HCT116 (cell line): Measurements from ENCODE around the gene ATP13A5. TPM values are rescaled to one million over a fixed set of nuclear protein-coding genes. Genes with fewer than 3 reads are reported as not detected.

Source experiments
- ATAC-seq: fragments of 200-7000 bp; cut with Tn5 transposase; 2 replicates; pipeline ENCODE4 v1.9.1; 2020; ENCODE audit warnings: mild to moderate bottlenecking, moderate library complexity
- BruUV-seq: library from RNA; stranded (reverse); fragments of 400-500 nt; replicated peaks from 2 replicates; lab custom pipeline; 2021; lab: Mats Ljungman, UMichigan
- CTCF ChIA-PET: fragments of 300-600 bp; sonication (Branson Sonifier 250); formaldehyde crosslinking; loops from one replicate; lab custom pipeline; 2021; ENCODE audit warnings: antibody characterized with exemption; lab: Charles Lee
- POLR2A ChIA-PET: fragments of 300-600, 350-600 bp; sonication (Branson Sonifier 250); formaldehyde crosslinking; loops from one replicate; lab custom pipeline; 2021; ENCODE audit warnings: antibody characterized with exemption; lab: Charles Lee
- RAD21 ChIA-PET, 2 experiments: fragments of 300-600 bp; sonication (Branson Sonifier 250); formaldehyde crosslinking; loops; one replicate each; lab custom pipeline; 2023; ENCODE audit warnings: low total read pairs in 2 of 2; ENCODE audit not compliant: uncharacterized antibody in 2 of 2, unreplicated experiment in 2 of 2, low non-redundant PET in 1 of 2; lab: Charles Lee
- DNase-seq: peaks from one replicate; pipeline ENCODE4 v3.0.0-alpha.2; 2010; ENCODE audit warnings: low read depth, low spot score
- H2AFZ ChIP-seq: fragments of 200-600 bp; shearing (Covaris generic), sonication (generic); 2 replicates; pipeline ENCODE4 v1.6.1; 2017; ENCODE audit warnings: low read depth, mixed run types, mixed read lengths, antibody characterized with exemption, low read length; ENCODE audit not compliant: poor library complexity, severe bottlenecking
- H3K27ac ChIP-seq: 2 replicates; pipeline ENCODE4 v1.5.1; 2012; ENCODE audit warnings: low read depth, low read length
- H3K27me3 ChIP-seq: fragments of 200-600 bp; sonication (generic); 2 replicates; pipeline ENCODE4 v1.6.1; 2016; ENCODE audit warnings: mixed run types, low read length, mixed read lengths; ENCODE audit not compliant: insufficient read depth
- H3K36me3 ChIP-seq, 2 experiments: fragments of 200-500 bp in 1 of 2; fragments of 200-600 bp in 1 of 2; sonication (Bioruptor generic) in 1 of 2; sonication (generic) in 1 of 2; 2 replicates each; pipeline versions ENCODE4 v1.5.1 to v1.6.1; 2014 to 2016; ENCODE audit warnings: low read length in 2 of 2, inconsistent platforms in 1 of 2, mixed read lengths in 1 of 2, mixed run types in 1 of 2; ENCODE audit not compliant: insufficient read depth in 2 of 2, control insufficient read depth in 1 of 2
- H3K4me1 ChIP-seq, 2 experiments: fragments of 200-600 bp in 1 of 2; sonication (generic) in 1 of 2; 2 replicates each; pipeline versions ENCODE4 v1.5.1 to v1.6.1; 2012 to 2017; ENCODE audit warnings: low read length in 2 of 2, inconsistent platforms in 1 of 2, mild to moderate bottlenecking in 1 of 2, mixed read lengths in 1 of 2, mixed run types in 1 of 2, moderate library complexity in 1 of 2; ENCODE audit not compliant: insufficient read depth in 2 of 2, control insufficient read depth in 1 of 2
- H3K4me2 ChIP-seq: fragments of 200-600 bp; sonication (generic); 2 replicates; pipeline ENCODE4 v1.6.1; 2017; ENCODE audit warnings: mixed run types, low read length, mixed read lengths
- H3K4me3 ChIP-seq, 2 experiments: fragments of 200-600 bp in 1 of 2; sonication (generic) in 1 of 2; replicated peaks in 1 of 2; 2 replicates each; pipeline ENCODE4 v1.5.1; 2011 to 2016; ENCODE audit warnings: low read length in 2 of 2, control low read depth in 1 of 2, low read depth in 1 of 2, mild to moderate bottlenecking in 1 of 2, mixed read lengths in 1 of 2, mixed run types in 1 of 2
- H3K79me2 ChIP-seq: fragments of 200-600 bp; sonication (generic); 2 replicates; pipeline ENCODE4 v1.6.1; 2017; ENCODE audit warnings: mild to moderate bottlenecking, mixed run types, low read length, moderate library complexity, mixed read lengths; ENCODE audit not compliant: insufficient read depth
- H3K9ac ChIP-seq: fragments of 200-600 bp; sonication (generic); 2 replicates; pipeline ENCODE4 v1.6.1; 2016; ENCODE audit warnings: low read length, mixed read lengths
- H3K9me2 ChIP-seq: fragments of 200-600 bp; sonication (generic), shearing (Covaris generic); 2 replicates; pipeline ENCODE4 v1.6.1; 2017; ENCODE audit warnings: mixed run types, mild to moderate bottlenecking, moderate library complexity; ENCODE audit not compliant: insufficient read depth
- H3K9me3 ChIP-seq, 2 experiments: fragments of 200-500 bp in 1 of 2; fragments of 200-600 bp in 1 of 2; sonication (Bioruptor generic) in 1 of 2; sonication (generic) in 1 of 2; 2 replicates each; pipeline ENCODE4 v1.6.1; 2014 to 2017; ENCODE audit warnings: low read length in 2 of 2, mixed read lengths in 2 of 2, inconsistent platforms in 1 of 2, low read depth in 1 of 2, mild to moderate bottlenecking in 1 of 2, mixed run types in 1 of 2, moderate library complexity in 1 of 2; ENCODE audit not compliant: control insufficient read depth in 1 of 2, insufficient read depth in 1 of 2
- H4K20me1 ChIP-seq: fragments of 200-600 bp; sonication (generic), shearing (Covaris generic); 2 replicates; pipeline ENCODE4 v1.6.1; 2017; ENCODE audit warnings: mixed run types, mild to moderate bottlenecking, moderate library complexity; ENCODE audit not compliant: insufficient read depth
- CBX3 ChIP-seq: IDR thresholded peaks from 2 replicates; pipeline ENCODE4 v1.6.1; 2012; ENCODE audit warnings: low read depth
- CEBPB ChIP-seq: IDR thresholded peaks from 2 replicates; pipeline ENCODE4 v1.6.1; 2012; ENCODE audit warnings: low read depth
- EGR1 ChIP-seq: IDR thresholded peaks from 2 replicates; pipeline ENCODE4 v1.6.1; 2012; ENCODE audit warnings: low read depth
- ELF1 ChIP-seq: IDR thresholded peaks from 2 replicates; pipeline ENCODE4 v1.6.1; 2012; ENCODE audit warnings: low read depth, borderline replicate concordance
- EZH2 ChIP-seq: fragments of 200-600 bp; sonication (generic); IDR thresholded peaks from 2 replicates; pipeline ENCODE4 v1.6.1; 2017; ENCODE audit warnings: antibody characterized with exemption, mixed run types
- EZH2phosphoT487 ChIP-seq: fragments of 200-600 bp; IDR thresholded peaks from 2 replicates; pipeline ENCODE4 v1.6.1; 2018; ENCODE audit warnings: antibody characterized with exemption, borderline replicate concordance
- JUND ChIP-seq: IDR thresholded peaks from 2 replicates; pipeline ENCODE4 v1.6.1; 2012
- MAX ChIP-seq: IDR thresholded peaks from 2 replicates; pipeline ENCODE4 v1.6.1; 2012
- POLR2AphosphoS5 ChIP-seq: IDR thresholded peaks from 2 replicates; pipeline ENCODE4 v1.6.1; 2011; ENCODE audit warnings: mild to moderate bottlenecking, low read depth, low read length, moderate library complexity
- SP1 ChIP-seq: IDR thresholded peaks from 2 replicates; pipeline ENCODE4 v1.6.1; 2012; ENCODE audit warnings: low read depth
- SRF ChIP-seq: IDR thresholded peaks from 2 replicates; pipeline ENCODE4 v1.6.1; 2012; ENCODE audit warnings: low read depth
- ZBTB33 ChIP-seq: IDR thresholded peaks from 2 replicates; pipeline ENCODE4 v1.6.1; 2011; ENCODE audit warnings: mild to moderate bottlenecking, low read length, moderate library complexity; ENCODE audit not compliant: insufficient replicate concordance; ENCODE audit errors: extremely low read depth
- ZFX ChIP-seq: fragments of 450-650 bp; IDR thresholded peaks from 2 replicates; pipeline ENCODE4 v1.6.1; 2017
- ZNF274 ChIP-seq: fragments of 200-500 bp; sonication (Bioruptor generic); IDR thresholded peaks from 2 replicates; pipeline ENCODE4 v1.6.1; 2014; ENCODE audit warnings: mild to moderate bottlenecking, low read depth, low read length, inconsistent platforms
- intact Hi-C: fragments of 100-400 bp; cut with micrococcal nuclease; formaldehyde crosslinking; loops from 2 replicates; pipeline ENCODE4 v1.10.0; 2022
- total RNA-seq: library from RNA; stranded (reverse); gene quantifications from one replicate; pipeline ENCODE4 v1.2.1, GENCODE V29; 2021; ENCODE audit not compliant: unreplicated experiment
- TF ChIP-seq, protein P1 (sequence below): IDR thresholded peaks from 2 replicates; pipeline ENCODE4 v1.6.1; 2012
- TF ChIP-seq, protein P2 (sequence below), 3 experiments: fragments of 200-600 bp in 1 of 3; sonication (generic) in 1 of 3; IDR thresholded peaks in 2 of 3; conservative IDR thresholded peaks in 1 of 3; 2 replicates each; pipeline ENCODE4 v1.5.1; 2012 to 2017; ENCODE audit warnings: low read depth in 2 of 3, low read length in 2 of 3, antibody characterized with exemption in 1 of 3, borderline replicate concordance in 1 of 3, control low read depth in 1 of 3, mild to moderate bottlenecking in 1 of 3, mixed read lengths in 1 of 3, mixed run types in 1 of 3, moderate library complexity in 1 of 3; ENCODE audit not compliant: insufficient read depth in 1 of 3
- TF ChIP-seq, protein P3 (sequence below): IDR thresholded peaks from 2 replicates; pipeline ENCODE4 v1.6.1; 2012; ENCODE audit warnings: low read depth

Gene ATP13A5
- total RNA-seq, 1 experiment from 2014 or later: not detected

- TF ChIP-seq EZH2phosphoT487 (no peak), CEBPB (no peak)
- TF ChIP-seq, protein P1, sequence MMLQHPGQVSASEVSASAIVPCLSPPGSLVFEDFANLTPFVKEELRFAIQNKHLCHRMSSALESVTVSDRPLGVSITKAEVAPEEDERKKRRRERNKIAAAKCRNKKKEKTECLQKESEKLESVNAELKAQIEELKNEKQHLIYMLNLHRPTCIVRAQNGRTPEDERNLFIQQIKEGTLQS: no peak
- TF ChIP-seq, all 23 proteins: peak for 0
Measured at GRCh38 chr3:193237030-193237429, 141.5 kb downstream of the ATP13A5 start (continued).

GRCh38 chr3:193236599-193236998, 142.0 kb downstream of the ATP13A5 start:
- Histone ChIP-seq H3K9ac (no peak overlapping the region), H3K9me2 (no peaks in the 10 kb centered on the region), H3K36me3 (no peaks in the 10 kb centered on the region), H3K27me3 (0 out of 2 replicates have a peak, but pooled peaks cover 8% of the 10 kb centered on the region), H3K4me2 (no peak overlapping the region), H3K27ac (no peak overlapping the region), H2AFZ (no peak overlapping the region), H3K9me3 (no peaks in the 10 kb centered on the region), H3K79me2 (no peaks in the 10 kb centered on the region), H3K4me3 (no peak overlapping the region), H3K4me1 (no peaks in the 10 kb centered on the region), H4K20me1 (no peaks in the 10 kb centered on the region)
- intact Hi-C loops: no loop called here
- ChIA-PET CTCF (no interaction called here), RAD21 (no interaction called here), POLR2A (interaction anchor here (0.6 kb wide), 1 partner anchor 11 kb away, joined by 3 read pairs; no protein-coding TSS in a partner anchor)
- no peak for DNase-seq
- no peak for ATAC-seq
- no TSS peak for BruUV-seq
- TF ChIP-seq, protein P2, sequence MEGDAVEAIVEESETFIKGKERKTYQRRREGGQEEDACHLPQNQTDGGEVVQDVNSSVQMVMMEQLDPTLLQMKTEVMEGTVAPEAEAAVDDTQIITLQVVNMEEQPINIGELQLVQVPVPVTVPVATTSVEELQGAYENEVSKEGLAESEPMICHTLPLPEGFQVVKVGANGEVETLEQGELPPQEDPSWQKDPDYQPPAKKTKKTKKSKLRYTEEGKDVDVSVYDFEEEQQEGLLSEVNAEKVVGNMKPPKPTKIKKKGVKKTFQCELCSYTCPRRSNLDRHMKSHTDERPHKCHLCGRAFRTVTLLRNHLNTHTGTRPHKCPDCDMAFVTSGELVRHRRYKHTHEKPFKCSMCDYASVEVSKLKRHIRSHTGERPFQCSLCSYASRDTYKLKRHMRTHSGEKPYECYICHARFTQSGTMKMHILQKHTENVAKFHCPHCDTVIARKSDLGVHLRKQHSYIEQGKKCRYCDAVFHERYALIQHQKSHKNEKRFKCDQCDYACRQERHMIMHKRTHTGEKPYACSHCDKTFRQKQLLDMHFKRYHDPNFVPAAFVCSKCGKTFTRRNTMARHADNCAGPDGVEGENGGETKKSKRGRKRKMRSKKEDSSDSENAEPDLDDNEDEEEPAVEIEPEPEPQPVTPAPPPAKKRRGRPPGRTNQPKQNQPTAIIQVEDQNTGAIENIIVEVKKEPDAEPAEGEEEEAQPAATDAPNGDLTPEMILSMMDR (IDR thresholded peaks at IDR 0.05 in 2 of 3, conservative IDR thresholded peaks at IDR 0.05 in 1 of 3; ENCODE audit: borderline replicate concordance in 1 of 3, insufficient read depth in 1 of 3, low read depth in 2 of 3, low read length in 2 of 3): no peak
- TF ChIP-seq EGR1 (no peak), ZFX (no peak), CBX3 (no peak), POLR2AphosphoS5 (no peak), JUND (no peak), ELF1 (no peak), ZNF274 (no peak), EZH2 (no peak), SP1 (no peak), MAX (no peak), ZBTB33 (no peak), SRF (no peak), EZH2phosphoT487 (no peak)
- TF ChIP-seq, protein P3, sequence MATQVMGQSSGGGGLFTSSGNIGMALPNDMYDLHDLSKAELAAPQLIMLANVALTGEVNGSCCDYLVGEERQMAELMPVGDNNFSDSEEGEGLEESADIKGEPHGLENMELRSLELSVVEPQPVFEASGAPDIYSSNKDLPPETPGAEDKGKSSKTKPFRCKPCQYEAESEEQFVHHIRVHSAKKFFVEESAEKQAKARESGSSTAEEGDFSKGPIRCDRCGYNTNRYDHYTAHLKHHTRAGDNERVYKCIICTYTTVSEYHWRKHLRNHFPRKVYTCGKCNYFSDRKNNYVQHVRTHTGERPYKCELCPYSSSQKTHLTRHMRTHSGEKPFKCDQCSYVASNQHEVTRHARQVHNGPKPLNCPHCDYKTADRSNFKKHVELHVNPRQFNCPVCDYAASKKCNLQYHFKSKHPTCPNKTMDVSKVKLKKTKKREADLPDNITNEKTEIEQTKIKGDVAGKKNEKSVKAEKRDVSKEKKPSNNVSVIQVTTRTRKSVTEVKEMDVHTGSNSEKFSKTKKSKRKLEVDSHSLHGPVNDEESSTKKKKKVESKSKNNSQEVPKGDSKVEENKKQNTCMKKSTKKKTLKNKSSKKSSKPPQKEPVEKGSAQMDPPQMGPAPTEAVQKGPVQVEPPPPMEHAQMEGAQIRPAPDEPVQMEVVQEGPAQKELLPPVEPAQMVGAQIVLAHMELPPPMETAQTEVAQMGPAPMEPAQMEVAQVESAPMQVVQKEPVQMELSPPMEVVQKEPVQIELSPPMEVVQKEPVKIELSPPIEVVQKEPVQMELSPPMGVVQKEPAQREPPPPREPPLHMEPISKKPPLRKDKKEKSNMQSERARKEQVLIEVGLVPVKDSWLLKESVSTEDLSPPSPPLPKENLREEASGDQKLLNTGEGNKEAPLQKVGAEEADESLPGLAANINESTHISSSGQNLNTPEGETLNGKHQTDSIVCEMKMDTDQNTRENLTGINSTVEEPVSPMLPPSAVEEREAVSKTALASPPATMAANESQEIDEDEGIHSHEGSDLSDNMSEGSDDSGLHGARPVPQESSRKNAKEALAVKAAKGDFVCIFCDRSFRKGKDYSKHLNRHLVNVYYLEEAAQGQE: no peak
- TF ChIP-seq, protein P1: no peak
